Urothelium cell line (cell line): Measurements from ENCODE around the gene RSRC1.
A peak's percentile ranks its signal among the peaks of the same experiment; 100 is the strongest.
"Not testable (repeated sequence)": the region's sequence is repeated elsewhere in the genome, so short reads cannot be mapped to it uniquely, and the experiment has no call there.

Source experiments
- DNase-seq: peaks from one replicate; pipeline ENCODE4 v3.0.0; 2011; ENCODE audit warnings: low spot score, mixed read lengths
- FAIRE-seq: peaks from 2 replicates; lab custom pipeline; 2011; peaks lifted over from hg19 to GRCh38; lab: Jason Lieb, UNC

The RSRC1 gene

GRCh38 chr3:158452334-158452733, 342.4 kb downstream of the RSRC1 start:
- DNase-seq (no peak), FAIRE-seq (no peak)

DNA sequence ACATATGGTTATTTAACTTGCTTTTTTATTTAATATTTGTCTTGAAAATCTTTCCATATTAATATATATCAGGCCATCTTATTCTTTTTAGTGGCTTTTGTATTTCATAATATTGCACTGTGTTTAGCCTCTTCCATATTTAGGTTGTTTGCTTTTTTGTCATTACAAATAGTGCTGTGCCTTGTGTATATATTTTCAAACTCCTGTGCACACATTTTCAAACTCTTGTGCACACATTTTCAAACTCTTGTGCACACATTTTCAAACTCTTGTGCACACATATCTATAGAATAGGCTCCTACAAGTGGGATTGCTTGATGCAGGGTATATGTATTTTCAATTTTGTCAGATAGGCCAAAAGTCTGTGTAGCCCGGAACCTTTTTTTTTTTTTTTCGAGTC, 343.1 kb downstream of the RSRC1 start:
- no peak for FAIRE-seq

DNA sequence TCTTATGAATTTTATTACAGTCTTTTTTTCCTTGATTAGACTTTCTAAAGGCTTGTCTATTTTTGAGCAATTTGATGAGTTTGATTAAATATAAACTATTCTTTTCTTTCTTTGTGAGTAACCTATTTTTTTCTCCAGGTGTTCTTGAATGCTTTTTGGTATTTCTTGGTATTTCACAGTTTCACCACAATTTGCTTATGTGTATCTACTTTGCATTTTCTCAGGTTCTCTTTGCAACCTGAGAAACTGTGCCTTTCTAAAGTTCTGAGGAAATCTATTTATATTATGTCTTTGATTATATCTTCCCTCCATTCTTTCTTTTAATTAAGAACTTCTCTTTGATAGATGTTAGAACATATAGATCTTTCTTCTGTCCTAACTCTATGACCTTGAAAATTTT, 344.0 kb downstream of the RSRC1 start:
- DNase-seq (no peak), FAIRE-seq (no peak)

More for the DNA sequence above, 343.1 kb downstream of the RSRC1 start:
- DNase-seq, result no peak

- no peak for DNase-seq
- FAIRE-seq, result no peak
These were observed 345.5 kb downstream of the RSRC1 start for GRCh38 chr3:158455406-158455805.

DNA sequence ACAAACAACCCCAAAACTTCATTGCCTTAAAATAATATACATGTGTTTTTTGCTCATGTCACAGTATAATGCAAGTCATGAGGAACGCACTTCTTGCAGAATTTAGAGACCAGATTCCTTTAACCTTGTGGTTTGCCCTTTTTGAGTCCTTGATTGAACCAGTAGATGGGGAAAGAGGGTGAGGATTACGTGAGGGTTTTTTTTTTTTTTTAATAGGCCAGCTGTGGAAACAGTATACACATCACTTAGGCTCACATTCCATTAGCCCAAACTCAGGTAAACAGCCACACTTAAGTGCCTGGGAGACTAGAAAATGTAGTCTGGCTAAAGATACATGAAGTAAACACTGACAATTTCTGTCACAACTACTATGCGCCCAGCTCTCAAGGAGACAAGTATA, 346.2 kb downstream of the RSRC1 start:
- no peak for FAIRE-seq
- no peak for DNase-seq

DNA sequence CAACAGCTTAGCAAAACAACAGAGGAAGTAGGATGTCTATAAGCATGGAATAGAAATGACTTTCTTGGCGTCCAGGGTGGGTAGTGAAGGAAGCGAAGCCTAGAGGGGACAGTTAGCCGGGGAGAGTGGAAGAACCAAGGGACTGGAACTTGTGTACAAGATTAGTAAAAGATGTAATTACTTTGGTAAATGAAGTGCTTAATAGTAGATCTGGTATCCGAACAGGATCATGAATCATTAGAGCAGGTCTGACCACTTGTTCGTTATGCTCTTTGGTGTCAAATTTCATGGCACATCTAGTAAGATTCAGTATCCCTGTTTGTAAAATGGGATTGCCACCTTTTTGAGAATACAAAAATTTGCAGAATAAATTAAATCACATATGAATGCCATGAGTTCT, 348.6 kb downstream of the RSRC1 start:
- no peak for DNase-seq
- FAIRE-seq, result no peak

DNA sequence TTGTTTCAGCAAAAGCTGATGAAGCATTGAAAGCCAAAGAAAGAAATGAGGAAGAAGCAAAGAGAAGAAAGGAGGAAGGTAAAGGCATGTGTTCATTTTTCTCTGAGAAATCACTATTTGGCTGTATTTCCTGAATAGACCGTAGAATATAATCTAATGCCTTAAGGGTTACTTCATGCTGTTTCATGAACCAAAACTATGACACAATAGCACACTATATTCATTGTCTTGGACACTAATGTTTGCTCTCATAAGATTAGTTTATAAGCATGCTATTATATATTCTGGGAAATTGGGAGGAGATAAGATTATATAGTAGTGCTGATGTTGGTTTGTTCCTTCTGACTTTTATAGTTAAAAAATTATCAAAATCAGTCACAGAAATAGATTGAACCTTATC, 351.0 kb downstream of the RSRC1 start:
- FAIRE-seq, result no peak
- DNase-seq, result no peak

GRCh38 chr3:158463556-158463955, 353.7 kb downstream of the RSRC1 start:
- no peak for DNase-seq
- FAIRE-seq, result no peak

GRCh38 chr3:158465074-158465473, 355.2 kb downstream of the RSRC1 start:
- no peak for DNase-seq
- no peak for FAIRE-seq

GRCh38 chr3:158470944-158471638, 361.2 kb downstream of the RSRC1 start:
- no peak for FAIRE-seq
- DNase-seq, result no peak

DNA sequence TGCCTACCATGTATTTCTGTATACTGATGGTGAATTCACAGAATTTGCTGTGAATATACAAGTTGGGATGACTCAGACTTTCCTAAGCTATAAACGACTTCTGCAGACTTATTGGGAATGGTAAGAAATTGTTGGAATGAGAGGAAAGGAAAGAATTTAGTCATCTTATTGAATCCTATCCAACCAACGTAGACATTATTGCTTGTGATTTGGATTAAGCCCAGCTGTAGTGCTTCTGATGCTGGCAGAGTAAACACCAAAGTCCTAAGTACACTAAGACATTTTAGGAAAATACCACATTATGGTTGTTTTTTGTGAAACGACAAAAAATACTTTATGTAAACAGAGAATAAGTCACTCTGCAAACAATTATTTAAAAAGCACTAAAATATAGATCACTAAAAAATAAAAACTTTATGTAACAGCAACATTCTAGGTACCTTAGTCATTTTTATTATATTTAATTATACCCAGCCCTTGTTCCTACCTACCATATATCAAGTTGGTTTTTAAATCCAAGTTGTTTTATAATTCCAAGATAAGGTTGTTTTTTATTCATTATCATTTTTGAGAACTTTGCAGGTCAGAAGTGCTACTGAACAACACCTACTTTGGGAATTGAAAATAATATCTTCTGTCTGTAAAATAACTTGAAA, 361.9 kb downstream of the RSRC1 start:
- FAIRE-seq (no peak), DNase-seq (peak; percentile 10)

DNA sequence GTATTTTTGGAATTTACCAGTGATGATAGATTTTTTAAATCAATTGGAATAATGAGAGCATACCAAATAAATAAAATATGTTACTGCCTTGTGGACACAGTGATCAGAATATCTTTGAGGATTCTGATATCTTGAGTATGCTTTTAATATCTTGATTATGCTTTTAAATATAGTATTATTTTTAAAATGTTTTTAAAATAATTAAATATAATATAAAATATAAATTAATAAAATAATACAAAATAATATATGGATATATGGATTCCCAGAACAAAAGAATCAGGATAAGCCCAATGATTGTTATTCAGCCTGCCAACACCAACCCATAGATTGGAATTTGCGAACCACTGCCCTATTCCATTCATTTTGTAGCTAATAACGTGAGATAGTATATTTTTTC, 369.2 kb downstream of the RSRC1 start:
- DNase-seq (no peak), FAIRE-seq (no peak)

GRCh38 chr3:158483701-158484235, 373.9 kb downstream of the RSRC1 start:
- DNase-seq, result no peak
- FAIRE-seq, result no peak

DNA sequence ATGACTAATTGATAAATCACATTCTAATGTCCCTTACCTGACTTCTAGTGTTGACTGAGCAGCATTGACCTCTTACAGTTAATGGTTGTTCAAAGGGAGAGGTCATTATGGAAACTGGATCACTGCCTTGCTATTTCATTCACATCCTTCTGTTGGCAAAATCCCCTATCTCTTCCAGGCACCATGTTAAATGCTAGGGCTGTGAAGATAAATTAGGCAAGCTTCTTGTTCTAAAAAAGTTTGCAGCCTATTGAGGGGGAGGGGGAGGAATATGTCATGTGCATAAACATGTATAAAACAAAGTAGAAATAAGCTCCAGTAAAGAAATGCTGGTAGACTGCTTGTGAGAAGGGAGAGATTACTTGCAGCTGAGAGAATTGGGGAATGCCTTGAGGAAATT, 376.3 kb downstream of the RSRC1 start:
- no peak for FAIRE-seq
- DNase-seq, result no peak

- FAIRE-seq (no peak), DNase-seq (no peak)
These were observed 378.8 kb downstream of the RSRC1 start for GRCh38 chr3:158488670-158489069.

- DNase-seq (no peak), FAIRE-seq (no peak)
These were observed 379.3 kb downstream of the RSRC1 start for GRCh38 chr3:158489181-158489580.

DNA sequence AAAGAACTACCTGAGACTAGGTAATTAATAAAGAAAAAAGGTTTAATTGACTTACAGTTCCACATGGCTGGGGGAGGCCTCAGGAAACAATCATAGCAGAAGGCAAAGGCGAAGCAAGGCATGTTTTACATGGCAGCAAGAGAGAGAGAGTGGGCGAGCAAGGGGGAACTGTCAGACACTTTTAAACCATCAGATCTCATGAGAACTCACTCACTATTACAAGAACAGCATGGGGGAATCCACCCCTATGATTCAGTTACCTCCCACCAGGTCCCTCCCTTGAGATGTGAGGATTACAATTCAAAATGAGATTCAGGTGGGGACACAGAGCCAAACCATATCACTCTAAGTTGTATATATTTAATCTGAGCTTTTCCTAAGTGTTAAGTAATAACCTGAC, 382.1 kb downstream of the RSRC1 start:
- FAIRE-seq (no peak), DNase-seq (no peak)

- DNase-seq (no peak), FAIRE-seq (no peak)
These were observed 382.8 kb downstream of the RSRC1 start for GRCh38 chr3:158492685-158493084.

GRCh38 chr3:158493931-158494330, 384.0 kb downstream of the RSRC1 start:
- no peak for FAIRE-seq
- no peak for DNase-seq

GRCh38 chr3:158494673-158495072, 384.8 kb downstream of the RSRC1 start:
- DNase-seq (no peak), FAIRE-seq (no peak)

DNA sequence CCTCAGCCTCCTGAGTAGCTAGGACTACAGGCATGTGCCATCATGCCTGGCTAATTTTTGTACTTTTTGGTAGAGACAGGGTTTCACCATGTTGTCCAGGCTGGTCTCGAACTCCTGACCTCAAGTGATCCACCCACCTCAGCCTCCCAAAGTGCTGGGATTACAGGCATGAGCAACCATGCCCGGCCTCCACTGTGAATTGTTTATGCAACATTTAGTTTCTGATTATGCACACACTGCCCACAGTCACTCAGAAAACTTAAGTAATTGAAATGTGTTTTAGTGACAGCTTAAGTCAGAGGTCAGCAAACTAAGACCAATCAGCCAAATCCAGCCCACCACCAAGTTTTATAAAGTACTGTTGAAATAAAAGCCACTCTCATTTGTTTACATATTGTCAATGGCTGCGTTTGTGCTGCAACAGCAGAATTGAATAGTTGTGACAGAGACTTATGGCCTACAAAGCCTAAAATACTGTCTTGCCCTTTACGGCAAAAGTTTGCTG, 385.6 kb downstream of the RSRC1 start:
- not testable (repeated sequence) for FAIRE-seq, DNase-seq

- FAIRE-seq (no peak), DNase-seq (no peak)
These were observed 395.2 kb downstream of the RSRC1 start for GRCh38 chr3:158505117-158505516.
